ENCODE results near the gene FOXO1.

FOXO1 gene

DNA sequence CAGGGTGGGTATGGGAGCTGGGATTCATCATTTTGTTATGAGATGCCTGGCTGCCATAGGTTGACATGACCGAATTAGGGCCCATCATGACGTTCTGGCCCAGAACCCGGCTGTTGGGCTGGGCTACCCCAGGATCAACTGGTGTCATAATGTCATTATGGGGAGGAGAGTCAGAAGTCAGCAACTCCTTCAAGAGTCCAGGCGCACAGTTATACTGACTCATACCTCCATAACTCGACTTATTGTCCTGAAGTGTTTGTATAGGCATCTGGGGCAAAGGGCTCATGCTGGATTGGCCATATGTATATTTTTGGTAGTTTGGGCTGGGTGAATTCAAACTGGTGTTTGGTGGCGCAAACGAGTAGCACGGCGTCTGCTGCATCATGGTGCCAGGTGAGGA, 106.5 kb downstream of the FOXO1 start:
- H3K27ac ChIP-seq (ENCODE audit: low read depth, low read length): no peak overlapping the region
- H3K4me1 ChIP-seq (ENCODE audit: control insufficient read depth, insufficient read depth, low read length): peaks cover 4% of the 10 kb centered on the region

GRCh38 chr13:40558656-40559055, 107.8 kb downstream of the FOXO1 start:
- H3K4me3 ChIP-seq (ENCODE audit: low read length): no peak overlapping the region
- no peak overlapping the region for H3K9ac ChIP-seq (ENCODE audit: low read length)
- no peaks in the 10 kb centered on the region for H3K27me3 ChIP-seq (ENCODE audit: control insufficient read depth, insufficient read depth, low read length)
- H3K27ac ChIP-seq (ENCODE audit: low read depth, low read length): no peak overlapping the region
- no peaks in the 10 kb centered on the region for H3K4me1 ChIP-seq (ENCODE audit: control insufficient read depth, insufficient read depth, low read length)
- H3K36me3 ChIP-seq (ENCODE audit: control insufficient read depth, insufficient read depth, low read length): no peaks in the 10 kb centered on the region

More for the DNA sequence above, 106.5 kb downstream of the FOXO1 start:
- no peak overlapping the region for H3K4me3 ChIP-seq (ENCODE audit: low read length)
- no peaks in the 10 kb centered on the region for H3K27me3 ChIP-seq (ENCODE audit: control insufficient read depth, insufficient read depth, low read length)
- H3K9ac ChIP-seq (ENCODE audit: low read length): no peak overlapping the region
- no peaks in the 10 kb centered on the region for H3K36me3 ChIP-seq (ENCODE audit: control insufficient read depth, insufficient read depth, low read length)

GRCh38 chr13:40556453-40556852, 110.0 kb downstream of the FOXO1 start:
- no peaks in the 10 kb centered on the region for H3K27me3 ChIP-seq (ENCODE audit: control insufficient read depth, insufficient read depth, low read length)
- no peaks in the 10 kb centered on the region for H3K36me3 ChIP-seq (ENCODE audit: control insufficient read depth, insufficient read depth, low read length)
- H3K9ac ChIP-seq (ENCODE audit: low read length): no peak overlapping the region
- H3K4me1 ChIP-seq (ENCODE audit: control insufficient read depth, insufficient read depth, low read length): no peaks in the 10 kb centered on the region
- no peak overlapping the region for H3K4me3 ChIP-seq (ENCODE audit: low read length)
- H3K27ac ChIP-seq (ENCODE audit: low read depth, low read length): no peak overlapping the region

- Histone ChIP-seq H3K4me1 (ENCODE audit: control insufficient read depth, insufficient read depth, low read length) (no peaks in the 10 kb centered on the region), H3K36me3 (ENCODE audit: control insufficient read depth, insufficient read depth, low read length) (no peaks in the 10 kb centered on the region), H3K9ac (ENCODE audit: low read length) (no peak overlapping the region), H3K27ac (ENCODE audit: low read depth, low read length) (no peak overlapping the region), H3K4me3 (ENCODE audit: low read length) (no peak overlapping the region), H3K27me3 (ENCODE audit: control insufficient read depth, insufficient read depth, low read length) (no peaks in the 10 kb centered on the region)
These were observed 113.1 kb downstream of the FOXO1 start for GRCh38 chr13:40553356-40553755.

DNA sequence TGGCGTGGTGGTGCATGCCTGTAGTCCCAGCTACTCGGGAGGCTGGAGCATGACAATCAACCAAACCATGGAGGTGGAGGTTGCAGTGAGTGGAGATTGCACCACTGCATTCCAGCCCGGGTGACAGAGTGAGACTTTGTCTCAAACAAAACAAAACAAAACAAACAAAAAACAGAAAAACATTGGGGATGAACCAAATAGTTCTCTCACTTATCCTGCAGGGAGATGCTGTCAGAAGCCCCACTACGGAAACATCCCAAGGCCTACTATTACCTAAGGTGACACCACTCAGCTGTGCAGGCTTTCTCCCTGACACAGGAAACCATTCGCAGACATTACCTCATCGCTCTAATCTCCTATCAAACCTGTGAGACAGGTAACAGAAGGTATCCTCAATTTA, 113.5 kb downstream of the FOXO1 start:
- no peak overlapping the region for H3K27ac ChIP-seq (ENCODE audit: low read depth, low read length)
- H3K9ac ChIP-seq (ENCODE audit: low read length): no peak overlapping the region
- H3K27me3 ChIP-seq (ENCODE audit: control insufficient read depth, insufficient read depth, low read length): no peaks in the 10 kb centered on the region
- no peaks in the 10 kb centered on the region for H3K4me1 ChIP-seq (ENCODE audit: control insufficient read depth, insufficient read depth, low read length)
- H3K36me3 ChIP-seq (ENCODE audit: control insufficient read depth, insufficient read depth, low read length): no peaks in the 10 kb centered on the region
- no peak overlapping the region for H3K4me3 ChIP-seq (ENCODE audit: low read length)

DNA sequence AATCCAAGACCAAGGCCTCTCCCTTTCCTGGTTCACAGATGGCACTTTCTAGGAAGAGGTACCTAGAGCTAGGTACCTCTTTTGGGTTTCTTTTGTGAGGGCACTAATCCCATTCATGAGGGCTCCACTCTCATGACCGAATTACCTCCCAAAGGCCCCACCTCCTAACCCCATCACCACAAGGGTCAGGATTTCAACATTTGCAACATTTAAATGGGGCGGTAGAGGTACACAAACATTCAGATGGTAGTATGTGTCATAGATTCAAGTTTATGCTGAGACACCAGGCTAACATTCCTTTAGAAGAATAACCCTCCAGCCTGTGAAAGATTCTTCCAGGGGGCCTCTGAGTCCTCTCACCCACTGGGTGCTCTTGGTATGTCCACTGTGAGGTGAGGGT, 116.3 kb downstream of the FOXO1 start:
- H3K4me1 ChIP-seq (ENCODE audit: control insufficient read depth, insufficient read depth, low read length): no peaks in the 10 kb centered on the region
- H3K9ac ChIP-seq (ENCODE audit: low read length): no peak overlapping the region
- no peak overlapping the region for H3K27ac ChIP-seq (ENCODE audit: low read depth, low read length)
- H3K27me3 ChIP-seq (ENCODE audit: control insufficient read depth, insufficient read depth, low read length): no peaks in the 10 kb centered on the region
- H3K4me3 ChIP-seq (ENCODE audit: low read length): no peak overlapping the region
- H3K36me3 ChIP-seq (ENCODE audit: control insufficient read depth, insufficient read depth, low read length): no peaks in the 10 kb centered on the region

DNA sequence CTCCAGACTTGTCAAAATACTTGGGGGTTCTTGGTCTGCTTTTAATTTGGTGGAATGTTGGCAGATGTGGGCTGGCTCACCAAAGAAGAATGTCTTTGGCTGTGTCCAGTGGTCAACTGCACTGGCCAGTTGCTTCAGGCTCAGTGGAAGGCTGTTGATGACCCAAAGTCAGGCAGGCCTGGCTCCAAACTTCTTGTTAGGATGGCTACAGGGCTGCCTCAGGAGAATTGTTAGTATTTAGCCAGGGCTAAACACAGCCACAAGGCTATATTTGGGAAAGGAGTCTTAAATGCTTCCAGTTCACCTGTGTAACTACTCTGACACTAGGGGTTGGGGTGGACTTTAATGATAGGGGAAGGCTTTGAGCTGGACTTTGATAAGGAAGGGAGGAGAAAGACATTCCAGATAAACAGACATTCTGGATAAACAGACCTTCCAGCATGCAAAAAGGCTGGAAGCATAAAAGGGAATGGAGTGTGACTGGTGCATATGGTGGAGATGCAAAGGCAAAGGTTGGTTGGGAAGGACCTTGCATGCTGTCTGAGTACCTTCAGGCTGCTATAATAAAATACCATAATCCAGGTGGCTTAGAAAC, 116.8 kb downstream of the FOXO1 start:
- H3K4me1 ChIP-seq (ENCODE audit: control insufficient read depth, insufficient read depth, low read length): no peaks in the 10 kb centered on the region
- no peak overlapping the region for H3K4me3 ChIP-seq (ENCODE audit: low read length)
- H3K27ac ChIP-seq (ENCODE audit: low read depth, low read length): no peak overlapping the region
- no peaks in the 10 kb centered on the region for H3K36me3 ChIP-seq (ENCODE audit: control insufficient read depth, insufficient read depth, low read length)
- H3K27me3 ChIP-seq (ENCODE audit: control insufficient read depth, insufficient read depth, low read length): no peaks in the 10 kb centered on the region
- no peak overlapping the region for H3K9ac ChIP-seq (ENCODE audit: low read length)

GRCh38 chr13:40547591-40548315, 118.7 kb downstream of the FOXO1 start:
- H3K4me1 ChIP-seq (ENCODE audit: control insufficient read depth, insufficient read depth, low read length): no peaks in the 10 kb centered on the region
- no peaks in the 10 kb centered on the region for H3K36me3 ChIP-seq (ENCODE audit: control insufficient read depth, insufficient read depth, low read length)
- H3K27me3 ChIP-seq (ENCODE audit: control insufficient read depth, insufficient read depth, low read length): no peaks in the 10 kb centered on the region
- no peak overlapping the region for H3K9ac ChIP-seq (ENCODE audit: low read length)
- no peak overlapping the region for H3K27ac ChIP-seq (ENCODE audit: low read depth, low read length)
- no peak overlapping the region for H3K4me3 ChIP-seq (ENCODE audit: low read length)

DNA sequence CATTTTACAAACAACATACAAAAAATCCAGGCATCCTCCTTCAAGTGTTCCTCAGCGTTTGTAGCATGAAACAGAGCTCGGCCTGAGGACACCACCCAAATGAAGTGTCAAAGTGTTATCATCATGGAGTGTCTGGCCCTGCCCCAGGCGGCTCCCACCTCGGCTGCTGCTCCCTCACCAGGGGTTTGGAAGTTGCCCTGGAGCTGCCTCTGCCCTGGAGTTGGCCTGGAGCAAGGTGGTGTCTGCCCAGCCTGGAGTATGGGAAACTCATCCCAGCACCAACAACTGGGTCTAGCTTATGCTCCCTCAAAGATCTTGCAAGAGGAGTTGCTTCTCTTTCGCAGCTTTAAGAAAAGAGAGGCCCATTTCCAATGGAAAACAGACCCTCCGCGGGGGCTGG, 120.4 kb downstream of the FOXO1 start:
- H3K36me3 ChIP-seq (ENCODE audit: control insufficient read depth, insufficient read depth, low read length): no peaks in the 10 kb centered on the region
- H3K27ac ChIP-seq (ENCODE audit: low read depth, low read length): no peak overlapping the region
- H3K4me3 ChIP-seq (ENCODE audit: low read length): no peak overlapping the region
- H3K4me1 ChIP-seq (ENCODE audit: control insufficient read depth, insufficient read depth, low read length): no peaks in the 10 kb centered on the region
- H3K27me3 ChIP-seq (ENCODE audit: control insufficient read depth, insufficient read depth, low read length): no peaks in the 10 kb centered on the region
- H3K9ac ChIP-seq (ENCODE audit: low read length): no peak overlapping the region

DNA sequence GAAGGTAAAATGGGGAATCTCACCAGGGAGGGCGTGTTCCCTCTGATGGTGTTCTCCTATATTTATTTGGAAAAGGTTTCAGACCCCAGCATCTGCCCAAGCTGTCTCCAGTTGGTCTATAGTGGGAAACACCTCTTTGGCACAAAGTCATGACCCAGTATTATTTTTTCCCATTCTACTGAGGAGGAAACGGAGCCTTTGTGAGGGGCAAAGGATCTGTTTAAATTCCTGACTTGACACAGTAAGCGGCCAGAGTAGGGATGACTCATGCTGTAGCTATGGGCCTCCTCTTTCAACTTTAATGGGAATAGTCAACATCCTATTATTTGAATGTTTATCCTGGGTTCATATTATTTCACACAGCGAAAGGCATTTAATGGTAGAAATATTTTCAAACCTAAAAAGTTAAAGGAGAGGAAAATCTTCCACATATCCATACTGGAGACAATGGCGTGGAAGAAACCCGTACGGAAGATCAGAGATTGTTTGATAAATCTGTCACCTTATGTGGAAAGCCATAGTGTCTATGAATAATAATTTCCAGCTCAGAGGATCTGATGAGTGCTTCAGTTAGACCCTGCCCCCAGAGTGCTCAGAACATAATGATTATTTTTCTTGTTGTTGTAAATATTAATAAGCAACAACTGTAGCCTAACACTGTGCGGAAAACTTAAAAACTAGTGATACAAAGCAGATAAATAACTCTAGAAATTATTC, 126.0 kb downstream of the FOXO1 start:
- Histone ChIP-seq H3K27ac (ENCODE audit: low read depth, low read length) (no peak overlapping the region), H3K27me3 (ENCODE audit: control insufficient read depth, insufficient read depth, low read length) (no peaks in the 10 kb centered on the region), H3K4me1 (ENCODE audit: control insufficient read depth, insufficient read depth, low read length) (peaks cover 6% of the 10 kb centered on the region), H3K9ac (ENCODE audit: low read length) (no peak overlapping the region), H3K36me3 (ENCODE audit: control insufficient read depth, insufficient read depth, low read length) (no peaks in the 10 kb centered on the region), H3K4me3 (ENCODE audit: low read length) (no peak overlapping the region)

DNA sequence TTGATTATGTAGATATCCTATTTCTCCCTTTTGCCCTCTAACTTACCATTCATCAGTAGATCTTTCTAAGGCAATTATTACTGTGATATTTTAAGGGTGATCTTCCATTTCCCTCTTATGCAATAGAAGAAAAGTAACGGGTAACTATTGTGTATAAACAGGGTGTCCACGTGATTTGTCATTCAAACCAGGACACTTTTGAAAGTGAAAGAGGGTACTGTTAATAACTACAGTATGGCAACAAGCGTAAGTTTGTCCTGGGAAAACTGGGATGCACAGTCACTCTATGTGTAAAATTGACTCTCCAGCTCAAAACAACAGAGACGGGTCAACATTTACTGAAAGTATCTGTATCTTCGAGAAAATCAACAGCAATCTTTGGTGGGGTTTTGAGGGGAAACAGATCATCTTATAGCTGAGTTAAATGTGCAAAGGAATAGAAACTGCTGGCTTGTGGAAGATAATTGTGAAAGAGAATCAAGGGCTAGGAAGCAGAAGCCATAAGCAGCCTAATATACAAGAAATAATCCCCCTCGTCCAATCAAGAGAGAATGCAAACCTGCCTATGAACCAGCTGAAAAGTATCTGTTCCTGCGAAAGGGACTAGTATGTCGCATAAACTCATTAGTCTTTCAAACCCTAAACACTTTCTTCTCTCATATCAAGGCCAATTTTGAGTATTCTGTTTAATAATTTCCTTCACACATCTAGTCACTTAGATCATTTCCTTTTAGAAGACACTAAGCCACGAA, 126.7 kb downstream of the FOXO1 start:
- H3K27ac ChIP-seq (ENCODE audit: low read depth, low read length): no peak overlapping the region
- H3K4me3 ChIP-seq (ENCODE audit: low read length): no peak overlapping the region
- no peaks in the 10 kb centered on the region for H3K36me3 ChIP-seq (ENCODE audit: control insufficient read depth, insufficient read depth, low read length)
- no peak overlapping the region for H3K9ac ChIP-seq (ENCODE audit: low read length)
- H3K4me1 ChIP-seq (ENCODE audit: control insufficient read depth, insufficient read depth, low read length): peaks cover 6% of the 10 kb centered on the region
- no peaks in the 10 kb centered on the region for H3K27me3 ChIP-seq (ENCODE audit: control insufficient read depth, insufficient read depth, low read length)

GRCh38 chr13:40537146-40537895, 129.1 kb downstream of the FOXO1 start:
- no peak overlapping the region for H3K9ac ChIP-seq (ENCODE audit: low read length)
- no peaks in the 10 kb centered on the region for H3K36me3 ChIP-seq (ENCODE audit: control insufficient read depth, insufficient read depth, low read length)
- H3K4me3 ChIP-seq (ENCODE audit: low read length): no peak overlapping the region
- H3K27ac ChIP-seq (ENCODE audit: low read depth, low read length): no peak overlapping the region
- H3K27me3 ChIP-seq (ENCODE audit: control insufficient read depth, insufficient read depth, low read length): no peaks in the 10 kb centered on the region
- H3K4me1 ChIP-seq (ENCODE audit: control insufficient read depth, insufficient read depth, low read length): peaks cover 6% of the 10 kb centered on the region

All from rectal smooth muscle tissue (tissue), 1 donor.